Lower leg skin (tissue), 3 donors: ENCODE data around the gene CYP27A1.

Experiments
- POLR2A ChIP-seq, 2 donors: fragments of 450-650 bp; IDR thresholded peaks; one replicate each; pipeline ENCODE4 v1.6.1; 2016 to 2017; ENCODE audit warnings: antibody characterized with exemption in 2 of 2, mild to moderate bottlenecking in 1 of 2, moderate library complexity in 1 of 2
- TF ChIP-seq, protein P1 (sequence below), 3 donors: fragments of 450-650 bp; IDR thresholded peaks; one replicate each; pipeline ENCODE4 v1.5.1; 2016; ENCODE audit warnings: antibody characterized with exemption in 3 of 3, mild to moderate bottlenecking in 3 of 3, moderate library complexity in 2 of 3

DNA sequence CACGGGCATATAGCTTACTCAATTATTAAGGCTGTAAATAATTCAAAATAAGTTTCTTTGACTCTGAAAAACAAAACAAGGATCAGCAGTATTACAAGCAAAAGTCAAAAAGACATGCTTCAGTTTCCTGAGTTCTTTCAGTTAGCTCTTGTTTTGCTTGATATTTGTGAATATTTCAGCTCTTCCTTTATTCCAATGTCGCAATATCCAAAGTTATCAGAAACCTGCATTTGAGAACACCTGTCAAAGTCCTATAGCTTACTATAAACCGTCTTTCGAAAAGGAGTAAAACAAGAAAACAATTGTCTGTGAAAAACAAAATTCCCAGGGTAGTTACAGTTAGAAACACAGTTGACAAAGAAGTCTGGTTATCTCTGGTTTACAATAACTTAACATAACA is 14.7 kb downstream of the CYP27A1 start:
- TF ChIP-seq, protein P1, sequence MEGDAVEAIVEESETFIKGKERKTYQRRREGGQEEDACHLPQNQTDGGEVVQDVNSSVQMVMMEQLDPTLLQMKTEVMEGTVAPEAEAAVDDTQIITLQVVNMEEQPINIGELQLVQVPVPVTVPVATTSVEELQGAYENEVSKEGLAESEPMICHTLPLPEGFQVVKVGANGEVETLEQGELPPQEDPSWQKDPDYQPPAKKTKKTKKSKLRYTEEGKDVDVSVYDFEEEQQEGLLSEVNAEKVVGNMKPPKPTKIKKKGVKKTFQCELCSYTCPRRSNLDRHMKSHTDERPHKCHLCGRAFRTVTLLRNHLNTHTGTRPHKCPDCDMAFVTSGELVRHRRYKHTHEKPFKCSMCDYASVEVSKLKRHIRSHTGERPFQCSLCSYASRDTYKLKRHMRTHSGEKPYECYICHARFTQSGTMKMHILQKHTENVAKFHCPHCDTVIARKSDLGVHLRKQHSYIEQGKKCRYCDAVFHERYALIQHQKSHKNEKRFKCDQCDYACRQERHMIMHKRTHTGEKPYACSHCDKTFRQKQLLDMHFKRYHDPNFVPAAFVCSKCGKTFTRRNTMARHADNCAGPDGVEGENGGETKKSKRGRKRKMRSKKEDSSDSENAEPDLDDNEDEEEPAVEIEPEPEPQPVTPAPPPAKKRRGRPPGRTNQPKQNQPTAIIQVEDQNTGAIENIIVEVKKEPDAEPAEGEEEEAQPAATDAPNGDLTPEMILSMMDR (IDR thresholded peaks at IDR 0.05): no peak
- TF ChIP-seq POLR2A (IDR thresholded peaks at IDR 0.05): no peak
